Chondrocyte (in vitro differentiated cells): Measurements from ENCODE around the gene TMEM8B. TPM values are rescaled to one million over a fixed set of nuclear protein-coding genes. Genes with fewer than 3 reads are reported as not detected.

Experiments
- DNase-seq: peaks from one replicate; pipeline ENCODE4 v3.0.0; 2021; ENCODE audit warnings: mixed read lengths, low spot score
- H3K27ac Mint-ChIP-seq: one replicate; pipeline ENCODE4 v1.8.0; 2021; ENCODE audit warnings: mild to moderate bottlenecking, moderate library complexity, mixed read lengths; ENCODE audit not compliant: unreplicated experiment
- H3K27me3 Mint-ChIP-seq: 2 replicates; pipeline ENCODE4 v1.8.0; 2021; ENCODE audit warnings: low read depth, mixed read lengths
- H3K36me3 Mint-ChIP-seq: 2 replicates; pipeline ENCODE4 v1.8.0; 2021; ENCODE audit warnings: low read depth, mixed read lengths
- H3K4me1 Mint-ChIP-seq: 2 replicates; pipeline ENCODE4 v1.8.0; 2021; ENCODE audit warnings: low read depth, mild to moderate bottlenecking, mixed read lengths
- H3K4me3 Mint-ChIP-seq: one replicate; pipeline ENCODE4 v1.8.0; 2021; ENCODE audit warnings: mild to moderate bottlenecking, moderate library complexity, mixed read lengths; ENCODE audit not compliant: unreplicated experiment
- H3K9me3 Mint-ChIP-seq: 2 replicates; pipeline ENCODE4 v1.8.0; 2021; ENCODE audit warnings: low read depth, mixed read lengths
- total RNA-seq: library from RNA; stranded (reverse); gene quantifications from 3 replicates; pipeline ENCODE4 v1.2.1, GENCODE V29; 2021
- TF ChIP-seq, protein P1 (sequence below): fragments of 200-600 bp; sonication (generic); IDR thresholded peaks from 2 replicates; pipeline ENCODE4 v1.5.0; 2021; ENCODE audit warnings: antibody characterized with exemption, mild to moderate bottlenecking, moderate library complexity

The TMEM8B gene
- total RNA-seq, 1 donor from 2014 or later: 18.2 TPM

DNA sequence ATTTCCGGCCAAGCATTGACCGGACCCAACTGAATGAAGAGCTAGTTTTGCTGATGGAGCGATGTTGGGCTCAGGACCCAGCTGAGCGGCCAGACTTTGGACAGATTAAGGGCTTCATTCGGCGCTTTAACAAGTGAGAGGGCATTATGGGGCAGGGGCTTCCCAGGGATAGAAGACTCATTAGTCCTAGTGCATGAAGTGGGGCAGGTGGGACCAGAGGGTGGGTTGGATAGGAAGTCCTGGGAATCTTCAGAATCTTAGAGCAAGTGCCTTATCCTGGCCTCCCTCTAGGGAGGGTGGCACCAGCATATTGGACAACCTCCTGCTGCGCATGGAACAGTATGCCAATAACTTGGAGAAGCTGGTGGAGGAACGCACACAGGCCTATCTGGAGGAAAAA, 22.9 kb upstream of the TMEM8B start:
- H3K9me3 Mint-ChIP-seq: no peaks in the 10 kb centered on the region
- H3K36me3 Mint-ChIP-seq: peaks cover 26% of the 10 kb centered on the region
- no peak for DNase-seq
- H3K27ac Mint-ChIP-seq: no peak overlapping the region
- H3K27me3 Mint-ChIP-seq: no peaks in the 10 kb centered on the region
- H3K4me1 Mint-ChIP-seq: no peaks in the 10 kb centered on the region
- no peak overlapping the region for H3K4me3 Mint-ChIP-seq
- TF ChIP-seq, protein P1, sequence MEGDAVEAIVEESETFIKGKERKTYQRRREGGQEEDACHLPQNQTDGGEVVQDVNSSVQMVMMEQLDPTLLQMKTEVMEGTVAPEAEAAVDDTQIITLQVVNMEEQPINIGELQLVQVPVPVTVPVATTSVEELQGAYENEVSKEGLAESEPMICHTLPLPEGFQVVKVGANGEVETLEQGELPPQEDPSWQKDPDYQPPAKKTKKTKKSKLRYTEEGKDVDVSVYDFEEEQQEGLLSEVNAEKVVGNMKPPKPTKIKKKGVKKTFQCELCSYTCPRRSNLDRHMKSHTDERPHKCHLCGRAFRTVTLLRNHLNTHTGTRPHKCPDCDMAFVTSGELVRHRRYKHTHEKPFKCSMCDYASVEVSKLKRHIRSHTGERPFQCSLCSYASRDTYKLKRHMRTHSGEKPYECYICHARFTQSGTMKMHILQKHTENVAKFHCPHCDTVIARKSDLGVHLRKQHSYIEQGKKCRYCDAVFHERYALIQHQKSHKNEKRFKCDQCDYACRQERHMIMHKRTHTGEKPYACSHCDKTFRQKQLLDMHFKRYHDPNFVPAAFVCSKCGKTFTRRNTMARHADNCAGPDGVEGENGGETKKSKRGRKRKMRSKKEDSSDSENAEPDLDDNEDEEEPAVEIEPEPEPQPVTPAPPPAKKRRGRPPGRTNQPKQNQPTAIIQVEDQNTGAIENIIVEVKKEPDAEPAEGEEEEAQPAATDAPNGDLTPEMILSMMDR: no peak

DNA sequence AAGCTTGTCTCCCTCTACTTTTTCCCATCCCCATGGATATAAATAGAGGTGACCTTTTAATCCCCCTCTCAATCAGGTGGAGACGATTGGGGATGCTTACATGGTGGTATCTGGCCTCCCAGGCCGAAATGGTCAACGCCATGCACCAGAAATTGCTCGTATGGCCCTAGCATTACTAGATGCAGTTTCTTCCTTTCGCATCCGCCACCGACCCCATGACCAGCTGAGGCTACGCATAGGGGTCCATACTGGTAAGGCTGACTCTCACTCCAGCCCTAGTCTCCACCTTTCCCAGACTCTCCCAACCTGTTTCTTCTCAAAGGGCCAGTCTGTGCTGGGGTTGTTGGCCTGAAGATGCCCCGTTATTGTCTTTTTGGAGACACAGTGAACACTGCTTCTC, 20.6 kb upstream of the TMEM8B start:
- H3K27ac Mint-ChIP-seq: no peak overlapping the region
- DNase-seq: no peak
- no peaks in the 10 kb centered on the region for H3K27me3 Mint-ChIP-seq
- H3K4me3 Mint-ChIP-seq: no peak overlapping the region
- H3K9me3 Mint-ChIP-seq: no peaks in the 10 kb centered on the region
- H3K4me1 Mint-ChIP-seq: peaks cover 16% of the 10 kb centered on the region
- peaks cover 13% of the 10 kb centered on the region for H3K36me3 Mint-ChIP-seq
- TF ChIP-seq, protein P1: no peak

DNA sequence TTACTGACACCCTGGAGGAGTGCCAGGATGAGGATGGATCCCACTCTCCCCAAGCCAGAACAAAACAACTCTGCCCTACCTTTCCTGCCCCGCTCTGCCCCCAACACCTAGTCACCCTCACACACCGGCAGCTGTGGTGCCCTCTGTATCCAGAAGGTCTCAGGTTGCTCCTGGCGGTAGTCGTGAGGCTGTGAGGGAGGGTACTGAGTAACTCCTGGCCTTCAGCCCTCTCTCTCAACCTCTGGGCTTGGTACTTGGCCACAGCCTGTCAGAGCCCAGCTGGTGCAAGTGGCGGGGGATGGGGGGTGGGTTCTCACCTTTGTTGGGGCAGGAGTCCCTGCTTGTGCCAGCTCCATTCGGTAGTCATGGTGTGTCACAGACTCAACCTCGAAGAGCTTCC, 18.9 kb upstream of the TMEM8B start:
- H3K27ac Mint-ChIP-seq: no peak overlapping the region
- H3K4me3 Mint-ChIP-seq: no peak overlapping the region
- H3K27me3 Mint-ChIP-seq: no peaks in the 10 kb centered on the region
- DNase-seq: no peak
- H3K4me1 Mint-ChIP-seq: peaks cover 26% of the 10 kb centered on the region
- TF ChIP-seq, protein P1: no peak
- peaks cover 11% of the 10 kb centered on the region for H3K36me3 Mint-ChIP-seq
- H3K9me3 Mint-ChIP-seq: no peaks in the 10 kb centered on the region

DNA sequence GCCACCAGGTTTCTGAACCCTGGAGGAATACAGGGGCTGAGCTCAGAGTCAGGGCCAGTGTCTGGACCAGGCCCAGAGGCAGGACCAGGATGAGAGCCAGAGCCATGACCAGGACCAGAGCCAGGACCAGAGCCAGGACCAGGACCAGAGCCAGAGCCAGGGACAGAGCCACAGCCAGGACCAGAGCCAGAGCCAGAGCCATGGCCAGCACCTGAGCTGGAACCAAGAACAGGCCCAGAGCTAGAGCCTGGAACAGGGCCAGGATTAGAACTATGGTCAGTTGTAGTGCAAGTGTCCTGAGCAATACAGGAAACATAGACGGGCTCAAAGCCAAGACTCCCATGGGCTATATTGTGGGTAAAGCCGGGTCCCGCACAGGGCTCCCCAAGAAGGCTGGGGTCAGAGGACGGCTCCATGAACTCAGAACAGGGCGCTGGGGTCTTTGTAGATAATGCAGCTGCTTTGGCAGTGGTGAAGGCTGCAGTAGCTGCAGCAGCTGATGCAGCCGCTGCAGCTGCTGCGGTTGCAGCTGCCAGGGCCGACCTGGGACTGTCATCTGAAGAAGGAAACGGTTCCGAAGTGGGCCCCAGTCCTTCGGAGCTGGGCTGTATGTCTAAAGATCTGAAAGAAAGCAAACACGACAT, 17.5 kb upstream of the TMEM8B start:
- Mint-ChIP-seq H3K36me3 (peaks cover 6% of the 10 kb centered on the region), H3K4me3 (peak overlapping the region; percentile 81), H3K9me3 (no peaks in the 10 kb centered on the region), H3K27me3 (no peaks in the 10 kb centered on the region), H3K27ac (peak overlapping the region; percentile 85), H3K4me1 (peaks cover 32% of the 10 kb centered on the region)
- no peak for DNase-seq
- TF ChIP-seq, protein P1: no peak

DNA sequence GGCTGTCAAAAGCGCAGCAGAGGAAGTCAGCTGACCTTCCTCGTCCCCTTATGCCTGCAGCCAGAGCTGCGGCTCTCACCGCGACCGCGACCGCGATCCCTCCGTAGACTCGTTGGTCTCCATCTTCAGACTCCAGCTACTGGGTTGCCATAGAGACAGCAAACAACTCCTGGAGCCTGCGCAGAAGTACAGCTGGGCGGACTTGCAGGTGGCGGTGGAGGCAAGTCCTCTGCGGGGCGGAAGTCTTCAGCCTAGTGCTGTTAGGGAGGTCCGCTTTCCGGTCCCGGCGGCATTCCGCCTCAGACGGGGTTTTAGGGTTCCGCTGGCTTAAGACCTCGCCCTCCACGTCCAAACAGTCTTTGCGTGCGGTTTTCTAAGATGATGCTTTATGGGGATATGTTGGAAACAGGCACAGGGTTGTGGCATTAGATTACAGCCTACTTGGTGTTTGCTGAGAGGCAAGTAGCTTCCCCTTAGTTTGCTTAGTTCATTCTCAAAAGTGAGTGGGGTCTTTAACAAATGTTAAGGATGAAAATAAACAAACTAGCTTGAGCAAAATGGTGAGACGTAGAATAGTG, 16.9 kb upstream of the TMEM8B start, which contains the start of gene SPAG8:
SPAG8 (minus strand) TSS at position 238 of the 578 bp plus-strand sequence; CDS start at position 123, 115 bp downstream.
- H3K27ac Mint-ChIP-seq: peak within 1 kb of the TSS; percentile 85
- H3K4me3 Mint-ChIP-seq: peak within 1 kb of the TSS; percentile 81
- peaks cover 2% of the 10 kb centered on the region for H3K36me3 Mint-ChIP-seq
- H3K27me3 Mint-ChIP-seq: no peaks in the 10 kb centered on the region
- TF ChIP-seq, protein P1: no peak
- peaks cover 32% of the 10 kb centered on the region for H3K4me1 Mint-ChIP-seq
- DNase-seq: peak; percentile 98
- H3K9me3 Mint-ChIP-seq: no peaks in the 10 kb centered on the region
